Breast epithelium (tissue), 3 donors: ENCODE measurements around the gene AP5Z1.

ENCODE experiments used
- CTCF ChIP-seq, 3 donors: fragments of 450-650 bp; IDR thresholded peaks; one replicate each; pipeline ENCODE4 v1.5.1; 2016 to 2017; ENCODE audit warnings: antibody characterized with exemption in 3 of 3, mild to moderate bottlenecking in 3 of 3, moderate library complexity in 3 of 3
- POLR2A ChIP-seq: fragments of 450-650 bp; IDR thresholded peaks from one replicate; pipeline ENCODE4 v1.6.1; 2016; ENCODE audit warnings: antibody characterized with exemption, mild to moderate bottlenecking, moderate library complexity
- POLR2AphosphoS5 ChIP-seq, 3 donors: sonication (generic); formaldehyde crosslinking; IDR thresholded peaks; one replicate each; pipeline ENCODE4 v1.6.1; 2017; ENCODE audit warnings: antibody characterized with exemption in 3 of 3

- TF ChIP-seq CTCF (IDR thresholded peaks at IDR 0.05) (no peak), POLR2A (no peak), POLR2AphosphoS5 (IDR thresholded peaks at IDR 0.05) (no peak)
Measured at GRCh38 chr7:4768597-4769569, 6.5 kb upstream of the AP5Z1 start.
